ENCODE measurements around the gene IRF7. TPM values are rescaled to one million over a fixed set of nuclear protein-coding genes. Genes with fewer than 3 reads are reported as not detected.

IRF7 gene
- polyA plus RNA-seq, 1 experiment = 2.4 TPM

- CTCF ChIA-PET = no interaction called here
- H3K27ac ChIP-seq (ENCODE audit: low read depth, low read length) = no peak overlapping the region
- TF ChIP-seq CTCF (IDR thresholded peaks at IDR 0.05; ENCODE audit: low read depth, low read length) = no peak
- H3K9me3 ChIP-seq (ENCODE audit: control insufficient read depth, insufficient read depth, low read length) = no peaks in the 10 kb centered on the region
- H3K27me3 ChIP-seq (ENCODE audit: control insufficient read depth, insufficient read depth, low read length) = no peaks in the 10 kb centered on the region
- no peak overlapping the region for H3K4me3 ChIP-seq (ENCODE audit: low read depth, low read length)
- DNase-seq (ENCODE audit: low read depth, low spot score) = no peak
- POLR2A ChIA-PET = no interaction called here
These were observed 44.5 kb upstream of the IRF7 start for GRCh38 chr11:660281-660680.

GRCh38 chr11:659532-660085, 43.9 kb upstream of the IRF7 start:
- ChIA-PET POLR2A (no interaction called here), CTCF (no interaction called here)
- TF ChIP-seq CTCF (IDR thresholded peaks at IDR 0.05; ENCODE audit: low read depth, low read length) = no peak
- H3K27ac ChIP-seq (ENCODE audit: low read depth, low read length) = no peak overlapping the region
- no peak for DNase-seq (ENCODE audit: low read depth, low spot score)
- no peaks in the 10 kb centered on the region for H3K27me3 ChIP-seq (ENCODE audit: control insufficient read depth, insufficient read depth, low read length)
- no peaks in the 10 kb centered on the region for H3K9me3 ChIP-seq (ENCODE audit: control insufficient read depth, insufficient read depth, low read length)
- no peak overlapping the region for H3K4me3 ChIP-seq (ENCODE audit: low read depth, low read length)

GRCh38 chr11:657691-658126, 42.0 kb upstream of the IRF7 start:
- ChIA-PET CTCF (no interaction called here), POLR2A (no interaction called here)
- no peak overlapping the region for H3K4me3 ChIP-seq (ENCODE audit: low read depth, low read length)
- H3K27me3 ChIP-seq (ENCODE audit: control insufficient read depth, insufficient read depth, low read length) = no peaks in the 10 kb centered on the region
- H3K9me3 ChIP-seq (ENCODE audit: control insufficient read depth, insufficient read depth, low read length) = no peaks in the 10 kb centered on the region
- no peak for TF ChIP-seq CTCF (IDR thresholded peaks at IDR 0.05; ENCODE audit: low read depth, low read length)
- no peak overlapping the region for H3K27ac ChIP-seq (ENCODE audit: low read depth, low read length)
- no peak for DNase-seq (ENCODE audit: low read depth, low spot score)

GRCh38 chr11:656866-657265, 41.1 kb upstream of the IRF7 start:
- Histone ChIP-seq H3K27ac (ENCODE audit: low read depth, low read length) (no peak overlapping the region), H3K27me3 (ENCODE audit: control insufficient read depth, insufficient read depth, low read length) (no peaks in the 10 kb centered on the region), H3K4me3 (ENCODE audit: low read depth, low read length) (no peak overlapping the region), H3K9me3 (ENCODE audit: control insufficient read depth, insufficient read depth, low read length) (no peaks in the 10 kb centered on the region)
- TF ChIP-seq CTCF (IDR thresholded peaks at IDR 0.05; ENCODE audit: low read depth, low read length) = no peak
- ChIA-PET POLR2A (no interaction called here), CTCF (no interaction called here)
- DNase-seq (ENCODE audit: low read depth, low spot score) = no peak

- CTCF ChIA-PET = no interaction called here
- no peak overlapping the region for H3K27ac ChIP-seq (ENCODE audit: low read depth, low read length)
- POLR2A ChIA-PET = no interaction called here
- TF ChIP-seq CTCF (IDR thresholded peaks at IDR 0.05; ENCODE audit: low read depth, low read length) = no peak
- DNase-seq (ENCODE audit: low read depth, low spot score) = no peak
- H3K4me3 ChIP-seq (ENCODE audit: low read depth, low read length) = no peak overlapping the region
- no peaks in the 10 kb centered on the region for H3K9me3 ChIP-seq (ENCODE audit: control insufficient read depth, insufficient read depth, low read length)
- H3K27me3 ChIP-seq (ENCODE audit: control insufficient read depth, insufficient read depth, low read length) = no peaks in the 10 kb centered on the region
These were observed 40.7 kb upstream of the IRF7 start for GRCh38 chr11:656426-656825.

Data from AG04450 (cell line).